Activated CD8-positive, alpha-beta memory T cell treated with anti-CD3 and anti-CD28 coated beads, Interleukin-2, amount 50 U/mL, for 1 hour (primary cell): ENCODE measurements around the gene OR51E2.

Experiments
- DNase-seq: peaks from one replicate; pipeline ENCODE4 v3.0.0-alpha.2; 2020; ENCODE audit errors: extremely low read depth

OR51E2 gene

GRCh38 chr11:4664183-4664582 lies 33.5 kb downstream of the OR51E2 start:
- no peak for DNase-seq

GRCh38 chr11:4662876-4663275 lies 34.8 kb downstream of the OR51E2 start:
- no peak for DNase-seq

GRCh38 chr11:4658629-4659445 lies 38.8 kb downstream of the OR51E2 start:
- no peak for DNase-seq

GRCh38 chr11:4654635-4655369 lies 42.9 kb downstream of the OR51E2 start:
- DNase-seq, result no peak

- DNase-seq, result no peak
These were observed 49.9 kb downstream of the OR51E2 start for GRCh38 chr11:4647766-4648165.

- no peak for DNase-seq
These were observed 51.7 kb downstream of the OR51E2 start for GRCh38 chr11:4645974-4646373.

GRCh38 chr11:4644233-4644632 lies 53.4 kb downstream of the OR51E2 start:
- DNase-seq, result no peak

- no peak for DNase-seq
These were observed 54.0 kb downstream of the OR51E2 start, which contains the start of gene OR51E1 for GRCh38 chr11:4643682-4644081. OR51E1 (plus strand) TSS chr11:4643982; CDS start chr11:4652527, 8,545 bp downstream.

- DNase-seq, result no peak
These were observed 54.6 kb downstream of the OR51E2 start for GRCh38 chr11:4643076-4643475.

- no peak for DNase-seq
These were observed 55.6 kb downstream of the OR51E2 start for GRCh38 chr11:4642043-4642442.

GRCh38 chr11:4641501-4641900 lies 56.2 kb downstream of the OR51E2 start:
- DNase-seq, result no peak

- no peak for DNase-seq
These were observed 57.7 kb downstream of the OR51E2 start for GRCh38 chr11:4639931-4640330.

GRCh38 chr11:4637662-4638047 lies 60.0 kb downstream of the OR51E2 start:
- DNase-seq, result no peak

- DNase-seq, result peak; percentile 7
These were observed 60.5 kb downstream of the OR51E2 start, which contains the start of gene OR51D1 for GRCh38 chr11:4636962-4637661. OR51D1 (plus strand) TSS chr11:4637477; CDS start chr11:4639791, 2,314 bp downstream.

GRCh38 chr11:4636136-4636535 lies 61.5 kb downstream of the OR51E2 start:
- no peak for DNase-seq
